ENCODE data around the gene PTPN21.

GRCh38 chr14:88592031-88592430 lies 37.2 kb upstream of the PTPN21 start:
- no peak for TF ChIP-seq CTCF (IDR thresholded peaks at IDR 0.05; ENCODE audit: low read depth, low read length)
- TF ChIP-seq POLR2A (IDR thresholded peaks at IDR 0.05; ENCODE audit: extremely low read depth, insufficient read length) = no peak
